HEK293 (cell line): ENCODE data around the gene NPAP1.

Experiments
- CTCF ChIA-PET: fragments of 350-600 bp; formaldehyde crosslinking; extraction: SDS; loops from one replicate; lab custom pipeline; 2021; ENCODE audit warnings: antibody characterized with exemption; lab: Yijun Ruan, JAX
- POLR2A ChIA-PET: fragments of 300-600 bp; formaldehyde crosslinking; extraction: SDS; loops from one replicate; lab custom pipeline; 2020; ENCODE audit warnings: antibody characterized with exemption, inconsistent platforms; lab: Yijun Ruan, JAX
- H3K27ac ChIP-seq: fragments of 200-500 bp; sonication (Bioruptor generic); 2 replicates; pipeline ENCODE4 v1.5.1; 2014; ENCODE audit warnings: low read depth, low read length, control low read depth, inconsistent platforms; ENCODE audit errors: extremely low read depth
- H3K36me3 ChIP-seq, 2 experiments: fragments of 200-500 bp in 1 of 2; sonication (Bioruptor generic) in 1 of 2; 1 replicate in 1 of 2; 2 replicates in 1 of 2; pipeline ENCODE4 v1.5.1; 2014 to 2017; ENCODE audit warnings: inconsistent platforms in 2 of 2, low read length in 2 of 2; ENCODE audit not compliant: control insufficient read depth in 2 of 2, insufficient read depth in 1 of 2
- H3K4me1 ChIP-seq: fragments of 200-500 bp; sonication (Bioruptor generic); 2 replicates; pipeline ENCODE4 v1.5.1; 2014; ENCODE audit warnings: mild to moderate bottlenecking, low read length, inconsistent platforms; ENCODE audit not compliant: control insufficient read depth, insufficient read depth
- H3K4me3 ChIP-seq: 2 replicates; pipeline ENCODE4 v1.5.1; 2011; ENCODE audit warnings: low read depth, mild to moderate bottlenecking, control low read depth, low read length, moderate library complexity
- H3K9me3 ChIP-seq: fragments of 200-500 bp; sonication (Bioruptor generic); 2 replicates; pipeline ENCODE4 v1.5.1; 2014; ENCODE audit warnings: low read depth, low read length, inconsistent platforms; ENCODE audit not compliant: control insufficient read depth, insufficient read depth
- ZBTB17 ChIP-seq: fragments of 450-650 bp; formaldehyde crosslinking; IDR thresholded peaks from 2 replicates; pipeline ENCODE4 v1.5.1; 2016; ENCODE audit warnings: missing biosample characterization, missing genetic modification characterization
- ZBTB20 ChIP-seq: fragments of 450-650 bp; formaldehyde crosslinking; IDR thresholded peaks from 2 replicates; pipeline ENCODE4 v1.5.1; 2016; ENCODE audit warnings: missing biosample characterization, missing genetic modification characterization
- ZBTB21 ChIP-seq: fragments of 450-650 bp; formaldehyde crosslinking; IDR thresholded peaks from 2 replicates; pipeline ENCODE4 v1.5.1; 2017; ENCODE audit warnings: missing biosample characterization, missing genetic modification characterization
- ZIC2 ChIP-seq: fragments of 450-650 bp; formaldehyde crosslinking; IDR thresholded peaks from 2 replicates; pipeline ENCODE4 v1.5.1; 2016; ENCODE audit warnings: missing biosample characterization, missing genetic modification characterization
- ZNF112 ChIP-seq: fragments of 450-650 bp; formaldehyde crosslinking; IDR thresholded peaks from 2 replicates; pipeline ENCODE4 v1.5.0; 2017; ENCODE audit warnings: missing biosample characterization, missing genetic modification characterization
- ZNF157 ChIP-seq: fragments of 450-650 bp; formaldehyde crosslinking; IDR thresholded peaks from 2 replicates; pipeline ENCODE4 v1.5.1; 2016; ENCODE audit warnings: missing biosample characterization, missing genetic modification characterization
- ZNF16 ChIP-seq: fragments of 450-650 bp; formaldehyde crosslinking; IDR thresholded peaks from 2 replicates; pipeline ENCODE4 v1.5.1; 2016; ENCODE audit warnings: low read depth, missing biosample characterization, missing genetic modification characterization
- ZNF18 ChIP-seq: fragments of 450-650 bp; formaldehyde crosslinking; IDR thresholded peaks from 2 replicates; pipeline ENCODE4 v1.5.1; 2016; ENCODE audit warnings: missing biosample characterization, missing genetic modification characterization
- ZNF248 ChIP-seq: fragments of 450-650 bp; formaldehyde crosslinking; IDR thresholded peaks from 2 replicates; pipeline ENCODE4 v1.5.1; 2017; ENCODE audit warnings: missing biosample characterization, missing genetic modification characterization
- ZNF366 ChIP-seq: fragments of 450-650 bp; formaldehyde crosslinking; conservative IDR thresholded peaks from 2 replicates; pipeline ENCODE4 v1.5.1; 2016; ENCODE audit warnings: missing biosample characterization, missing genetic modification characterization
- ZNF530 ChIP-seq: fragments of 450-650 bp; formaldehyde crosslinking; IDR thresholded peaks from 2 replicates; pipeline ENCODE4 v1.5.1; 2016; ENCODE audit warnings: low read depth, missing biosample characterization, missing genetic modification characterization
- ZNF558 ChIP-seq: fragments of 450-650 bp; formaldehyde crosslinking; IDR thresholded peaks from 2 replicates; pipeline ENCODE4 v1.5.1; 2016; ENCODE audit warnings: missing biosample characterization, missing genetic modification characterization
- ZNF571 ChIP-seq: fragments of 450-650 bp; formaldehyde crosslinking; IDR thresholded peaks from 2 replicates; pipeline ENCODE4 v1.5.0; 2017; ENCODE audit warnings: missing biosample characterization, missing genetic modification characterization
- ZNF654 ChIP-seq: fragments of 450-650 bp; formaldehyde crosslinking; IDR thresholded peaks from 2 replicates; pipeline ENCODE4 v1.5.1; 2016; ENCODE audit warnings: low read depth, missing biosample characterization, missing genetic modification characterization
- ZNF768 ChIP-seq: fragments of 450-650 bp; formaldehyde crosslinking; IDR thresholded peaks from 2 replicates; pipeline ENCODE4 v1.5.1; 2018; ENCODE audit warnings: missing biosample characterization, mild to moderate bottlenecking, missing genetic modification characterization
- ZNF776 ChIP-seq: fragments of 450-650 bp; formaldehyde crosslinking; IDR thresholded peaks from 2 replicates; pipeline ENCODE4 v1.5.0; 2017; ENCODE audit warnings: missing biosample characterization, missing genetic modification characterization, borderline replicate concordance
- ZNF792 ChIP-seq: fragments of 450-650 bp; formaldehyde crosslinking; IDR thresholded peaks from 2 replicates; pipeline ENCODE4 v1.5.1; 2016; ENCODE audit warnings: missing biosample characterization, missing genetic modification characterization
- ZSCAN23 ChIP-seq: fragments of 450-650 bp; formaldehyde crosslinking; IDR thresholded peaks from 2 replicates; pipeline ENCODE4 v1.5.1; 2016; ENCODE audit warnings: missing biosample characterization, missing genetic modification characterization
- ZXDB ChIP-seq: fragments of 450-650 bp; formaldehyde crosslinking; IDR thresholded peaks from 2 replicates; pipeline ENCODE4 v1.5.1; 2016; ENCODE audit warnings: missing biosample characterization, missing genetic modification characterization
- TF ChIP-seq, protein P1 (sequence below): fragments of 450-650 bp; formaldehyde crosslinking; IDR thresholded peaks from 2 replicates; pipeline ENCODE4 v1.5.1; 2016; ENCODE audit warnings: missing biosample characterization, missing genetic modification characterization
- TF ChIP-seq, protein P2 (sequence below): fragments of 450-650 bp; formaldehyde crosslinking; IDR thresholded peaks from 2 replicates; pipeline ENCODE4 v1.5.1; 2016; ENCODE audit warnings: missing biosample characterization, missing genetic modification characterization
- TF ChIP-seq, protein P3 (sequence below): fragments of 450-650 bp; formaldehyde crosslinking; IDR thresholded peaks from 2 replicates; pipeline ENCODE4 v1.5.1; 2016; ENCODE audit warnings: missing biosample characterization, missing genetic modification characterization
- TF ChIP-seq, protein P4 (sequence below): fragments of 450-650 bp; formaldehyde crosslinking; IDR thresholded peaks from 2 replicates; pipeline ENCODE4 v1.5.1; 2016; ENCODE audit warnings: missing biosample characterization, missing genetic modification characterization
- TF ChIP-seq, protein P5 (sequence below): sonication (generic); formaldehyde crosslinking; IDR thresholded peaks from 2 replicates; pipeline ENCODE4 v1.8.1; 2022; ENCODE audit warnings: mild to moderate bottlenecking, moderate library complexity, missing genetic modification reagents

The NPAP1 gene

DNA sequence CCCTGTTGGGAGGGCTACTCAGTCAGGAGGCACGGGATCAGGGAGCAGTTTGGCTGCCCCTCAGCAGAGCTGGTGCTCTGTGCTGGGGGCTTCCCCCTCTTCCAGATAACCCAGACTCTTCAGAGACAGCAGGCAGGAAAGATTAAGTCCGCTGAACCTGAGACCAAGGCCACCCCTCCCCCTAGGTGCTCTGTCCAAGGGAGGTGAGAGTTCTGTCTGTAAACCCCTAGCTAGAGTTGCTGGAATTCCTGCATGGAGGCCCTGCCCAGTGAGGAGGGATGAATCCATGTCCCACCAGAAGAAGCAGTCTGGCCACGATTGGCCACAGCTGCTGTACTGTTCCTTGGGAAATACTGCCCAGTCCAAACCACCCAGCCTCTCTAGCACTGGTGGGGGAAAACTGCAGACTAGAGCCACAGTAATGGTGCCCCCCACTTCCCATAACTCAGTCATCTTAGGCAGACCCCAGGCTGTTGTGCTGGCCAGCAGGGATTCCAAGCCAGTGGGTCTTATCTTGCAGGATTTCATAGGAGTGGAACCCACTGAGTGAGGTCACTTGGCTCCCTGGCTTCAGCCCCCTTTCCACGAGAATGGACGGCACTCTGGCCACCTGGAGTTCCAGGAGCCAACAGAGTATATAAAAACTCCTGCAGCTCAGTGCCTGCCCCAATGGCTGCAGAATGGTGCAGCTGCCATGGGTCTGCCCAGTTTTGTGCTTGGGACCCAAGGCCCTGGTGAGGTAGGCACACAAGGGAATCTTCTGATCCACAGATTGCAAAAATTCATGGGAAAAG lies 42.9 kb downstream of the NPAP1 start:
- TF ChIP-seq ZNF248 (tag by site-specific recombination) (no peak), ZNF768 (tag by site-specific recombination) (no peak), ZBTB21 (tag by site-specific recombination) (no peak), ZNF157 (tag by site-specific recombination) (no peak), ZNF16 (tag by site-specific recombination) (no peak), ZNF112 (tag by site-specific recombination) (no peak), ZSCAN23 (no peak), ZNF776 (tag by site-specific recombination) (no peak), ZNF558 (tag by site-specific recombination) (no peak), ZNF654 (tag by site-specific recombination) (no peak), ZIC2 (no peak), ZBTB17 (tag by site-specific recombination) (no peak), ZBTB20 (tag by site-specific recombination) (no peak)
- TF ChIP-seq, protein P1, sequence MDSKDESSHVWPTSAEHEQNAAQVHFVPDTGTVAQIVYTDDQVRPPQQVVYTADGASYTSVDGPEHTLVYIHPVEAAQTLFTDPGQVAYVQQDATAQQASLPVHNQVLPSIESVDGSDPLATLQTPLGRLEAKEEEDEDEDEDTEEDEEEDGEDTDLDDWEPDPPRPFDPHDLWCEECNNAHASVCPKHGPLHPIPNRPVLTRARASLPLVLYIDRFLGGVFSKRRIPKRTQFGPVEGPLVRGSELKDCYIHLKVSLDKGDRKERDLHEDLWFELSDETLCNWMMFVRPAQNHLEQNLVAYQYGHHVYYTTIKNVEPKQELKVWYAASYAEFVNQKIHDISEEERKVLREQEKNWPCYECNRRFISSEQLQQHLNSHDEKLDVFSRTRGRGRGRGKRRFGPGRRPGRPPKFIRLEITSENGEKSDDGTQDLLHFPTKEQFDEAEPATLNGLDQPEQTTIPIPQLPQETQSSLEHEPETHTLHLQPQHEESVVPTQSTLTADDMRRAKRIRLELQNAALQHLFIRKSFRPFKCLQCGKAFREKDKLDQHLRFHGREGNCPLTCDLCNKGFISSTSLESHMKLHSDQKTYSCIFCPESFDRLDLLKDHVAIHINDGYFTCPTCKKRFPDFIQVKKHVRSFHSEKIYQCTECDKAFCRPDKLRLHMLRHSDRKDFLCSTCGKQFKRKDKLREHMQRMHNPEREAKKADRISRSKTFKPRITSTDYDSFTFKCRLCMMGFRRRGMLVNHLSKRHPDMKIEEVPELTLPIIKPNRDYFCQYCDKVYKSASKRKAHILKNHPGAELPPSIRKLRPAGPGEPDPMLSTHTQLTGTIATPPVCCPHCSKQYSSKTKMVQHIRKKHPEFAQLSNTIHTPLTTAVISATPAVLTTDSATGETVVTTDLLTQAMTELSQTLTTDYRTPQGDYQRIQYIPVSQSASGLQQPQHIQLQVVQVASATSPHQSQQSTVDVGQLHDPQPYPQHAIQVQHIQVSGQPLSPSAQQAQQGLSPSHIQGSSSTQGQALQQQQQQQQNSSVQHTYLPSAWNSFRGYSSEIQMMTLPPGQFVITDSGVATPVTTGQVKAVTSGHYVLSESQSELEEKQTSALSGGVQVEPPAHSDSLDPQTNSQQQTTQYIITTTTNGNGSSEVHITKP, result no peak
- TF ChIP-seq, protein P2, sequence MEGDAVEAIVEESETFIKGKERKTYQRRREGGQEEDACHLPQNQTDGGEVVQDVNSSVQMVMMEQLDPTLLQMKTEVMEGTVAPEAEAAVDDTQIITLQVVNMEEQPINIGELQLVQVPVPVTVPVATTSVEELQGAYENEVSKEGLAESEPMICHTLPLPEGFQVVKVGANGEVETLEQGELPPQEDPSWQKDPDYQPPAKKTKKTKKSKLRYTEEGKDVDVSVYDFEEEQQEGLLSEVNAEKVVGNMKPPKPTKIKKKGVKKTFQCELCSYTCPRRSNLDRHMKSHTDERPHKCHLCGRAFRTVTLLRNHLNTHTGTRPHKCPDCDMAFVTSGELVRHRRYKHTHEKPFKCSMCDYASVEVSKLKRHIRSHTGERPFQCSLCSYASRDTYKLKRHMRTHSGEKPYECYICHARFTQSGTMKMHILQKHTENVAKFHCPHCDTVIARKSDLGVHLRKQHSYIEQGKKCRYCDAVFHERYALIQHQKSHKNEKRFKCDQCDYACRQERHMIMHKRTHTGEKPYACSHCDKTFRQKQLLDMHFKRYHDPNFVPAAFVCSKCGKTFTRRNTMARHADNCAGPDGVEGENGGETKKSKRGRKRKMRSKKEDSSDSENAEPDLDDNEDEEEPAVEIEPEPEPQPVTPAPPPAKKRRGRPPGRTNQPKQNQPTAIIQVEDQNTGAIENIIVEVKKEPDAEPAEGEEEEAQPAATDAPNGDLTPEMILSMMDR (tag by site-specific recombination), result no peak
- no peak overlapping the region for H3K27ac ChIP-seq
- no peaks in the 10 kb centered on the region for H3K4me1 ChIP-seq
- ChIA-PET POLR2A (no interaction called here), CTCF (no interaction called here)
- H3K4me3 ChIP-seq, result no peak overlapping the region
- H3K9me3 ChIP-seq, result no peaks in the 10 kb centered on the region
- H3K36me3 ChIP-seq, result no peaks in the 10 kb centered on the region

DNA sequence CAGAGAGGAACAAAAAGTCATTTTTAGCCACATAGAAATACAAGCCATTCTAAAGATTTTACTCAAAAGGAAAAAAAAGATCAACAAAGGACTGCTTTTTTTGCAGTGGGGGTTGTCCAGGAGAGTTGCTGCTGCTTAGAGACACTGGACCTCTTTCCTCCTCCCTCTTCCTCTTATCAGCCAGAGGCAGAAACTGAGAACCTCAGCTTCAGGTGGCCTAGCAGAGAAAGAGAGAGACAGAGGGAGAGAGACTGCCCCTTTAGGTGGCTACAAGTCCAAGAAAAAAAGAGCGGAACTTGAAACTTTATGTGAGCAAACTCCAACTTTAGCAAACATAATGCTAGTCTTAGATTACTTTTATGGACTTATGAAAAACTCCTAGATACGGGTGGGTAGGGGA lies 54.2 kb downstream of the NPAP1 start:
- TF ChIP-seq ZXDB, result no peak
- TF ChIP-seq, protein P3, sequence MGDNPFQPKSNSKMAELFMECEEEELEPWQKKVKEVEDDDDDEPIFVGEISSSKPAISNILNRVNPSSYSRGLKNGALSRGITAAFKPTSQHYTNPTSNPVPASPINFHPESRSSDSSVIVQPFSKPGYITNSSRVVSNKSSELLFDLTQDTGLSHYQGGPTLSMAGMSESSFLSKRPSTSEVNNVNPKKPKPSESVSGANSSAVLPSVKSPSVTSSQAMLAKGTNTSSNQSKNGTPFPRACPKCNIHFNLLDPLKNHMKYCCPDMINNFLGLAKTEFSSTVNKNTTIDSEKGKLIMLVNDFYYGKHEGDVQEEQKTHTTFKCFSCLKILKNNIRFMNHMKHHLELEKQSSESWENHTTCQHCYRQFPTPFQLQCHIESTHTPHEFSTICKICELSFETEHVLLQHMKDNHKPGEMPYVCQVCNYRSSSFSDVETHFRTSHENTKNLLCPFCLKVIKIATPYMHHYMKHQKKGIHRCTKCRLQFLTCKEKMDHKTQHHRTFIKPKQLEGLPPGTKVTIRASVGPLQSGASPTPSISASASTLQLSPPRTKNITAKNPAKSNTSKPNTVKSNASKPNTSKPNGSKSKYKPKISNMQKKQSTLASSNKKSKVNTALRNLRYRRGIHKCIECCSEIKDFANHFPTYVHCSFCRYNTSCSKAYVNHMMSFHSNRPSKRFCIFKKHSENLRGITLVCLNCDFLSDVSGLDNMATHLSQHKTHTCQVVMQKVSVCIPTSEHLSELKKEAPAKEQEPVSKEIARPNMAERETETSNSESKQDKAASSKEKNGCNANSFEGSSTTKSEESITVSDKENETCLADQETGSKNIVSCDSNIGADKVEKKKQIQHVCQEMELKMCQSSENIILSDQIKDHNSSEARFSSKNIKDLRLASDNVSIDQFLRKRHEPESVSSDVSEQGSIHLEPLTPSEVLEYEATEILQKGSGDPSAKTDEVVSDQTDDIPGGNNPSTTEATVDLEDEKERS, result no peak
- no peak for TF ChIP-seq ZNF530 (tag by site-specific recombination)
- TF ChIP-seq, protein P4, sequence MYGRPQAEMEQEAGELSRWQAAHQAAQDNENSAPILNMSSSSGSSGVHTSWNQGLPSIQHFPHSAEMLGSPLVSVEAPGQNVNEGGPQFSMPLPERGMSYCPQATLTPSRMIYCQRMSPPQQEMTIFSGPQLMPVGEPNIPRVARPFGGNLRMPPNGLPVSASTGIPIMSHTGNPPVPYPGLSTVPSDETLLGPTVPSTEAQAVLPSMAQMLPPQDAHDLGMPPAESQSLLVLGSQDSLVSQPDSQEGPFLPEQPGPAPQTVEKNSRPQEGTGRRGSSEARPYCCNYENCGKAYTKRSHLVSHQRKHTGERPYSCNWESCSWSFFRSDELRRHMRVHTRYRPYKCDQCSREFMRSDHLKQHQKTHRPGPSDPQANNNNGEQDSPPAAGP (tag by site-specific recombination), result no peak
- no peak for TF ChIP-seq ZNF366
- TF ChIP-seq, protein P5, sequence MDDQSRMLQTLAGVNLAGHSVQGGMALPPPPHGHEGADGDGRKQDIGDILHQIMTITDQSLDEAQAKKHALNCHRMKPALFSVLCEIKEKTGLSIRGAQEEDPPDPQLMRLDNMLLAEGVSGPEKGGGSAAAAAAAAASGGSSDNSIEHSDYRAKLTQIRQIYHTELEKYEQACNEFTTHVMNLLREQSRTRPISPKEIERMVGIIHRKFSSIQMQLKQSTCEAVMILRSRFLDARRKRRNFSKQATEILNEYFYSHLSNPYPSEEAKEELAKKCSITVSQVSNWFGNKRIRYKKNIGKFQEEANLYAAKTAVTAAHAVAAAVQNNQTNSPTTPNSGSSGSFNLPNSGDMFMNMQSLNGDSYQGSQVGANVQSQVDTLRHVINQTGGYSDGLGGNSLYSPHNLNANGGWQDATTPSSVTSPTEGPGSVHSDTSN (CRISPR knock-in tag), result no peak
- no peak for TF ChIP-seq ZNF571 (tag by site-specific recombination)
- TF ChIP-seq ZNF792 (tag by site-specific recombination), result no peak
- TF ChIP-seq ZNF18, result no peak
- Histone ChIP-seq H3K36me3 (no peaks in the 10 kb centered on the region), H3K4me3 (no peak overlapping the region), H3K27ac (no peak overlapping the region), H3K9me3 (no peaks in the 10 kb centered on the region), H3K4me1 (no peaks in the 10 kb centered on the region)
- CTCF ChIA-PET, result no interaction called here
- POLR2A ChIA-PET, result no interaction called here
